HTERT RPE-1 (cell line): ENCODE results near the gene SIGLEC14.
"Not testable (repeated sequence)": the region's sequence is repeated elsewhere in the genome, so short reads cannot be mapped to it uniquely, and the experiment has no call there.

Experiments used
- in situ Hi-C: fragments of 300-500 bp; cut with MboI; formaldehyde crosslinking; loops from 4 replicates; pipeline ENCODE4 v1.14.3; 2020; ENCODE audit warnings: low sequenced_read_pairs

Gene SIGLEC14, protein sequence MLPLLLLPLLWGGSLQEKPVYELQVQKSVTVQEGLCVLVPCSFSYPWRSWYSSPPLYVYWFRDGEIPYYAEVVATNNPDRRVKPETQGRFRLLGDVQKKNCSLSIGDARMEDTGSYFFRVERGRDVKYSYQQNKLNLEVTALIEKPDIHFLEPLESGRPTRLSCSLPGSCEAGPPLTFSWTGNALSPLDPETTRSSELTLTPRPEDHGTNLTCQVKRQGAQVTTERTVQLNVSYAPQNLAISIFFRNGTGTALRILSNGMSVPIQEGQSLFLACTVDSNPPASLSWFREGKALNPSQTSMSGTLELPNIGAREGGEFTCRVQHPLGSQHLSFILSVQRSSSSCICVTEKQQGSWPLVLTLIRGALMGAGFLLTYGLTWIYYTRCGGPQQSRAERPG

GRCh38 chr19:51646730-51647129, at the start of gene SIGLEC14:
TSS of gene SIGLEC14 (minus strand) at chr19:51646825. CDS start at chr19:51646759, 66 bp downstream.
- in situ Hi-C loops, result not testable (repeated sequence)

- in situ Hi-C loops, result no loop called here
These were observed 49.2 kb upstream of the SIGLEC14 start for GRCh38 chr19:51695702-51696315.

DNA sequence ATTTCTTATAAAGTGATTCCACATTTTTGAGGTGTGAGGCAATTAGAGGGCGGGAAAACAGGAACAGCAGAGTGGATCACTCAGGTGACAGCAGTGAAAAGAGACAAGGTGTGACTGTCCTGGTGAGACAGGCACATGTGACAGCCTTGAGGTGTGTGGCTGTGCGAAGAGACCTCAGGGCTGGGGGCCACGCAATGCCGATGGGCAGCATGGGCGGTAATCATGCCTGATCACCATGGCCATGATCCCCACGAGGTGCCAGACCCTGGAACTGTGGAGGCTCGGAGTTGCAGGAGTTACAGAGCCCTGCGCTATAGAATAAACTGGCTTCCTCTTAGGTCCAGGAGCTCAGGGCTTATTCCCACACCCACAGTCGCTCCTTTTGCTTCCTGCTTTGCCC, 48.5 kb upstream of the SIGLEC14 start:
- in situ Hi-C loops, result no loop called here

GRCh38 chr19:51694318-51695085, 47.9 kb upstream of the SIGLEC14 start:
- in situ Hi-C loops, result no loop called here

DNA sequence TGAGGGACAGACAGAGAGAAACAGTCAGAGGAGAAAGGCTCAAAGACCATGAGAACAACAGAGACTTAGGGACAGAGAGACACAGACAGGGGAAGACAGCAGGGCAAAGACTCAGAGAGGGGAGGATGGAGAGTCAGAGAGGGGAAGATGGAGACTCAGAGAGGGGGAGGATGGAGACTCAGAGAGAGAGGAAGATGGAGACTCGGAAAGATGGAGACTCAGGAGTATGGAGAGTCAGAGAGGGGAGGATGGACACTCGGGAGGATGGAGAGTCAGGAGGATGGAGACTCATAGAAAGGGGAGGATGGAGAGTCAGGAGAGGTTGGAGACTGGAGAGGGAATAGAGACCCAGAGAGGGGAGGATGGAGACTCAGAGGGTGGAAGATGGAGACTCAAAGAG, 47.2 kb upstream of the SIGLEC14 start:
- in situ Hi-C loops, result no loop called here

- in situ Hi-C loops, result no loop called here
These were observed 46.6 kb upstream of the SIGLEC14 start, which contains the start of gene SPACA6 for GRCh38 chr19:51693260-51693659. TSS of gene SPACA6 (plus strand) at chr19:51693330. CDS start at chr19:51693527, 197 bp downstream.

DNA sequence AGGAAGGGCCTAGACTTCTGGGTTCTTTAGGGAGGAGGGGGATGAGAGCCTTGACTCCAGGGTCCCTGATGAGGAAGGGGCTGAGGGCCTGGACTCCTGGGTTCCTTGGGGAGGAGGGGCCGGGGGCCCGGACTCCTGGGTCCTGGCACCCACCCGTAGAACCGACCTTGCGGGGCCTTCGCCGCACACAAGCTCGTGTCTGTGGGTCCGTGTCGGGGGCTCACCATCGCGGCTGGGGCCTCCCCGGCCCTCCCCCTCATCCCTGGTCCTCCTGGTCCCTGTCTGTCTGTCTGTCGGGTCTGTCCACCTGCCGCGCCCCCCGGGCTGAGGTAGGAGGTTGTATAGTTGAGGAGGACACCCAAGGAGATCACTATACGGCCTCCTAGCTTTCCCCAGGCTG, 45.8 kb upstream of the SIGLEC14 start:
- in situ Hi-C loops, result no loop called here

- in situ Hi-C loops, result no loop called here
These were observed 45.2 kb upstream of the SIGLEC14 start for GRCh38 chr19:51691584-51692428.

GRCh38 chr19:51691074-51691583, 44.5 kb upstream of the SIGLEC14 start:
- in situ Hi-C loops, result no loop called here

- in situ Hi-C loops, result no loop called here
These were observed 43.9 kb upstream of the SIGLEC14 start for GRCh38 chr19:51690454-51691073.

DNA sequence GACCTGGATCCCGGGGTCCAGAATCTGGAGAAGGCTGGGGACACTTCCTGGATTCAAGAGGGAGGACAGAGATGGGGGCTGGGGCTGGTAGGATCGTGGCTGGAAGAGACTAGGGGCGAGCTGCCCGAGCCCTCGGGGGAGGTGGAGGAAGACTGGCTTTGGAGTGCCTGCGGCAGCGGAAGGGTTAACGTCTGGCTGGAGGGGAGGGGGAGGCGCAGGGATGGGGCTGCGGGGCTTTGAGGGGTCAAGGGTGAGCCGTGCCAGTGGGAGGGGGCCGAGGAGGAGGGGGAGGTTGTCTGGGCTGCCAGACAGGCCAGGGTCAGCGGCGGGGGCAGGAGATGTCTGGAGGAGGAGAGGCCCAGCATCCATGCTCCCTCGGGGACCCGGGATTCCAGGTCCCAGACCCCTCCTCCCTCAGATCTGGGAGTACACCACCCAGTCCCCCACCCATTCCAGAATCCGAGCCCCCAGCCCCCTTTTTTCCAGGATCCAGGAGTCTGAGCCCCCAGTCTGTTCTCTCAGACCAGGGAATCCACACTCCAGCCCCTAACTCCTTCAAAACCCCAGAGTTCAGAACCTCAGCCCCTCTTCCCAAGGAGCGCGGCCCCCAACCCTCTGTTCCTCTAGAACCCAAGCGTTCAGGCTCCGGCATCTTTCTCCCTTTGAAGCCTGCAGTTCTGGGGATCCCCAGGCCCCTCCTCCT, 43.3 kb upstream of the SIGLEC14 start:
- in situ Hi-C loops, result no loop called here

DNA sequence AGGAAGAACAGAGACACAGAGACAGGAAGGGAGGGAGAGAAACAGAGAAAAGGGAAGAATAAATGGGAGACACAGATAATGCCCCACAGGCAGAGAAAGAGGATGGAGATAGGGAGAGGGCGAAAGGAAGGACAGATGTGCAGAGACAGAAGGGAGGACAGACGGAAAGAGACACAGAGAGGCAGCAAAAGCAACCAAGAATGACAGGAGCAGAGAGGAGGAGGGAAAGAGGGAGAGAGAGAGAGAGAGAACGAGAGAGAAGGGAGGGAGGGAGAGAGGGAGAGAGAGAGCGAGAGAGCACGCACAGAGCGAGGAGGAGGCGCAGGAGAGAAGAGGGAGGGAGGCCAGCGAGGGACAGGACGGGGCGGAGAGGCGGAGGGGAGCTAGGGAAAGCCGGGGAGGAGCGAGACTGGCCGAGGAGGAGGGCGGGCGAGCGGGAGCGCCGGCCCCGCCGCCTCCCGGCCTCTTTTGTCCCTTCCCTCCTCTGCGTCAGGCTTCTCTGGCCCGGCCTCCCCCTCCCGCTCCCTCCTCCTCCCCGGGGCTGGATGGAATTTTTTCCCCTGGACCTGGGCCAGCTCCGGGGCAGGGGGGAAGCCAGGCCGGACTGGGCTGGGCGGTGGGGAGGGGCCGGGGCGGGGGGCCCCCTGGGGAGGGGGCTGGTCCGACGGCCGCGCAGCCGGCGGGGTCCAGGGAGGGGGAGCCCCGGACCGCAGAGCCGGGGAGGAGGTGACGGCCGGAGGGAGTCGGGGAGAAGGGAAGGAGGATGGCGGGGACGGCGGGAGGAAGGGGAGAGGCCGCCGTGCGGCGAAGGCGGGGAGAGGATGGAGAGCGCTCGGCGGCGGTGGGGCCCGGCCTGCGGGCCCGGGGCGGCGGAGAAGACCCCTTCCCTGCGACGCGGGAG, 42.3 kb upstream of the SIGLEC14 start:
- in situ Hi-C loops, result no loop called here

DNA sequence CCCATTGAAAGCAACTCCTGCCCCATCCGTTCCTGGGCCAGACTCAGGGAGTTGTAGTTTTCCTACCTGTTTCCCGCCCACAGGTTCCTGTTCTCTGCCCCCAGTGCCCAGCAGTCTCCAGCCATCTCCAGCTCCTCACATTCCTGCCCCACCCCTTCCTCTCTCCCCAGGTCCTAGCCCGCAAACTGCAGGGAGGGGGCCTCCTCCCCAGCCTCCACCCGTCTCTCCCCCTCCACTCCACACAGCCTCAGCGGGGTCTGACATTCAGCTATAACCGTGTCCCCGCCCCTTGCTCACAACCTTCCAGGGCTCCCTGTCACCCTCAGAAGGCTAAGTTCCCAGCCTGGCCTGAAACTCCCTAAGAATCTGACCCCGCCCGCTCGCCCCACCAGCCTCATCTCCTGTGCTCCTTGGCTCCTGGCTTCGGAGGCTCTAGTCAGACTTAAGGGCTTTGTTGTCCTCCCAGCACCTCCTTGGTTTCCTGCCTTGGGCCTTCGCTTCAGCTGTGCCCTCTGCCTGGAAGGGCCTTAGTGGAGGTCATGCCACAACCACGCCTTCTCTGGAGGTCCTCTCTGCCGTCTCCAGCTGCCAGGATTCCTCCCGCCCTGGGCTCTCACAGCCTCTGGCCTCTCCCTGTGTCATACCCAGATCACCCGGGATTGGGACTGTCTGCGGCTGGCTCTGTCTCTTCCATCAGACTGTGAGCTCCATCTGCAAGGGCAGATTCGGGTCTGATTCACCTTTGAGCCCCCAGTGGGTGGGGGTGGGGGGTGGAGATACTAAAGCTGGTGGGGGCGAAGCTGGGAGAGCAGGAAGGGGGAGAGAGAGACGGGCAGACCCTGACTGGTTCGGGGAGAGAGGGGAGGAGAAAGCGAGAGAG, 41.4 kb upstream of the SIGLEC14 start:
- in situ Hi-C loops, result no loop called here

- in situ Hi-C loops, result no loop called here
These were observed 39.5 kb upstream of the SIGLEC14 start for GRCh38 chr19:51686171-51686570.

DNA sequence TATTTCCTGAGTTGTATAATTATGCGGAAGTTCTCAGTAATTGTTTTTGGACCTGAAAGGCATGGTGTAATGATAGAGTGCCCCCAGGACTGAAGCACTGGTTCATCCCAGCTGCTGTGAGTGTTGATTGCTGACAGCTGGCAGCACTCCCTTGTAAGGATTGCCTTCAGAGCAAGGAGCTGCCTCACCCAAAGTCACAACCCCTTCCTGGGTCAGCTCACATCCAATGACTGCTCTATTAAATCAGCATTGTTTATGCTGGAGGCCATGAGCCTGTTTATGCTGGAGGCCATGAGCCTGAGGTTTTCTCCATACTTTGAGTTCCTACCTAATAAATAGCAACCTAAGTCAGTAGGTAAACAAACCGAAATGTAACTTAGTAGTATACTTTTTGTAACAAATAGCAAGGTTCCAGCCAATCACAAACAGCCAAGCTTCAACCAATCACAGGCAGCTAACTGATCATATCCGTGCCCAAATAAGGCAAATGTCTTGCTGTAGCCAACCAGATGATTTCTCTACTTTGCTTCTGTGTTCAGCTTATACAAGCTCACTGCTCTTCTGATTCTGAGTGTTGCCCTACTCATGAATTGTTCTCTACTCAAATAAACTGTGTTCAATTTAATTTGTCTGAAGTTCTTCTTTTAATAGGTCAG, 34.8 kb upstream of the SIGLEC14 start:
- in situ Hi-C loops, result no loop called here

DNA sequence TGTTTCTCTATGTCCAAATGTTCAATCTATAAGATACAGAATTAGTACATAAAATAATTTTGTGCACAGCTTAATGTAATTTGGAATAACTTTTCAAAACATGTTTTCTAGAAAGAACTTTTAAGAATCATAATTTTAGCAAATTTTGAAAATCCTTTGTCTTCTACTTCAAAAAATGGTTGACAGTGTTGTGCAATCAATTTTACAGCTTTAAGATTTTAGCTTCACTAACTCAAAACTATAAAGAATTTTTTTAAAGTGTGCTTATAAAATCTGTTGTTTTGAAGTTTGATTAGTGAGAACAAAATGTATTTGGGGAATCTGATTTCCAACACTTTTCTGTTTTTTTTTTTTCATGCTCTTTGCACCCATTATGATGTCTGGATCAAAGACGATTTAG, 33.8 kb upstream of the SIGLEC14 start:
- in situ Hi-C loops, result no loop called here

GRCh38 chr19:51676566-51677083, 30.0 kb upstream of the SIGLEC14 start:
- in situ Hi-C loops, result no loop called here
